NCI-H2081 treated with DMSO at 0.1 percent for 48 hours (cell line): Measurements from ENCODE around the gene GPD1.

Source experiments
- DNase-seq: peaks from one replicate; lab custom pipeline; 2025; lab: John Stamatoyannopoulos, UW

GPD1 gene

GRCh38 chr12:50103767-50104321, at the start of gene GPD1:
TSS of gene GPD1 (plus strand) at chr12:50104008. CDS start at chr12:50104051, 43 bp downstream.
- no peak for DNase-seq

GRCh38 chr12:50055831-50056638, 47.8 kb upstream of the GPD1 start:
- DNase-seq = peak; percentile 39

GRCh38 chr12:50056639-50056976, 47.2 kb upstream of the GPD1 start:
- no peak for DNase-seq

- DNase-seq = no peak
Observed at GRCh38 chr12:50057000-50057841, 46.6 kb upstream of the GPD1 start, which contains the start of gene ASIC1. TSS of gene ASIC1 (plus strand) at chr12:50057596. CDS start at chr12:50058767, 1,171 bp downstream.

- no peak for DNase-seq
Observed at GRCh38 chr12:50057896-50058670, 45.7 kb upstream of the GPD1 start.

GRCh38 chr12:50058743-50059312, 45.0 kb upstream of the GPD1 start:
- no peak for DNase-seq

- no peak for DNase-seq
Observed at GRCh38 chr12:50059440-50060119, 44.2 kb upstream of the GPD1 start.

- DNase-seq = no peak
Observed at GRCh38 chr12:50060120-50060468, 43.7 kb upstream of the GPD1 start.

- no peak for DNase-seq
Observed at GRCh38 chr12:50061171-50061570, 42.6 kb upstream of the GPD1 start.

- DNase-seq = no peak
Observed at GRCh38 chr12:50061946-50062686, 41.7 kb upstream of the GPD1 start.

- DNase-seq = no peak
Observed at GRCh38 chr12:50062728-50063460, 40.9 kb upstream of the GPD1 start.

GRCh38 chr12:50065726-50066310, 38.0 kb upstream of the GPD1 start:
- DNase-seq = no peak

GRCh38 chr12:50066402-50066801, 37.4 kb upstream of the GPD1 start:
- no peak for DNase-seq

GRCh38 chr12:50069069-50069468, 34.7 kb upstream of the GPD1 start:
- DNase-seq = no peak

- no peak for DNase-seq
Observed at GRCh38 chr12:50069539-50069938, 34.3 kb upstream of the GPD1 start.

- peak; percentile 2 for DNase-seq
Observed at GRCh38 chr12:50070314-50071060, 33.3 kb upstream of the GPD1 start.

GRCh38 chr12:50072198-50072907, 31.5 kb upstream of the GPD1 start:
- DNase-seq = no peak

GRCh38 chr12:50073206-50073605, 30.6 kb upstream of the GPD1 start:
- DNase-seq = no peak
